ENCODE data around the gene ADSS1. TPM values are rescaled to one million over a fixed set of nuclear protein-coding genes. Genes with fewer than 3 reads are reported as not detected.

The ADSS1 gene
- total and polyA plus RNA-seq, 4 donors, result 5.3 to 9.3 (median 7.1) TPM

DNA sequence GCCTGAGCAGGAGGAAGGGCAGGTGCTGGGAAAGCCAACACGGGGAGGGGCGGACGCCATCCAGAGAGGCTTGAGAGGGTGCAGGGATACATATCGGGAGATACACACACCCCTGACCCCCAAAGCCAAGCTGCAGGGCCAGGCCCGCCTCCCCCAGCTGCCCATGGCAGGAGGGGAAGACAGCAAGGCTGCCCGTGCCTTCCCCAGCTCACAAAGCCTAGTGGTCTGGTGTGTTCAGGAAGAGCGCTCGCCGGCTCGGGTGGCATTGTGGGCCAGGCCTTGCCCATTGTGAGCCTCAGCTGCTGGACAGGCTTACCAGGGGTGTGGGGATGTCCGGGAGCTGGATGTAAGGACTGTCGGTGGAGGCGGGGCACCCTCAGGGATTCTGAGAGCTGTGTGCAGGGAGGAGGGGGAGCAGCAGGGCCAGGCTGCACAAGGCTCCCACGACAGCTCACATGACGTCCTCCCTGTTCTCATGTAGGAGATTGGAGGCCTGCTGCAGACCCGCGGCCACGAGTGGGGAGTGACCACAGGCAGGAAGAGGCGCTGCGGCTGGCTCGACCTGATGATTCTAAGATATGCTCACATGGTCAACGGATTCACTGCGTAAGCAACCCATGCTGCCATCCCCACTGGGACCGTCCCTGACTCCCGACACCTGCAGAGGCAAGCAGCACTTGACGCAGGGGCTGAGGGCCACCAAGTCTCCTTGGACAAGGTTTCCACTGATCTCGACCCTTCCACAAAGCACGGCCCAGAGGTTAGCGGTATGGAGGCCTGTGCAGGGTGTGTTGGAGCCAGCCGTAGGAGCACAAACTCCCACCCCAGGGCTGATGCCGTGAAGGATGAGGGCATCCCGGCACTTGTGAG, 18.8 kb downstream of the ADSS1 start:
- ATAC-seq (ENCODE audit: insufficient read depth, low FRiP score) (no peak), DNase-seq (no peak)
- 92 to 93% methylated on average over 32 of the region's 32 CpGs for WGBS, 2 donors
- no peaks in the 10 kb centered on the region for H3K27me3 ChIP-seq (ENCODE audit: control insufficient read depth in 3 of 3, insufficient read depth in 3 of 3, low read length in 2 of 3)
- no peak overlapping the region for H3K4me3 ChIP-seq
- TF ChIP-seq, protein P1, sequence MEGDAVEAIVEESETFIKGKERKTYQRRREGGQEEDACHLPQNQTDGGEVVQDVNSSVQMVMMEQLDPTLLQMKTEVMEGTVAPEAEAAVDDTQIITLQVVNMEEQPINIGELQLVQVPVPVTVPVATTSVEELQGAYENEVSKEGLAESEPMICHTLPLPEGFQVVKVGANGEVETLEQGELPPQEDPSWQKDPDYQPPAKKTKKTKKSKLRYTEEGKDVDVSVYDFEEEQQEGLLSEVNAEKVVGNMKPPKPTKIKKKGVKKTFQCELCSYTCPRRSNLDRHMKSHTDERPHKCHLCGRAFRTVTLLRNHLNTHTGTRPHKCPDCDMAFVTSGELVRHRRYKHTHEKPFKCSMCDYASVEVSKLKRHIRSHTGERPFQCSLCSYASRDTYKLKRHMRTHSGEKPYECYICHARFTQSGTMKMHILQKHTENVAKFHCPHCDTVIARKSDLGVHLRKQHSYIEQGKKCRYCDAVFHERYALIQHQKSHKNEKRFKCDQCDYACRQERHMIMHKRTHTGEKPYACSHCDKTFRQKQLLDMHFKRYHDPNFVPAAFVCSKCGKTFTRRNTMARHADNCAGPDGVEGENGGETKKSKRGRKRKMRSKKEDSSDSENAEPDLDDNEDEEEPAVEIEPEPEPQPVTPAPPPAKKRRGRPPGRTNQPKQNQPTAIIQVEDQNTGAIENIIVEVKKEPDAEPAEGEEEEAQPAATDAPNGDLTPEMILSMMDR (IDR thresholded peaks at IDR 0.05; ENCODE audit: control extremely low read depth, extremely low read depth), result no peak
- no peak overlapping the region for H3K27ac ChIP-seq (ENCODE audit: low read depth in 1 of 2, low read length in 1 of 2)
- no peaks in the 10 kb centered on the region for H3K9me3 ChIP-seq (ENCODE audit: control insufficient read depth in 4 of 4, insufficient read depth in 3 of 4, low read length in 3 of 4)
- H3K4me1 ChIP-seq (ENCODE audit: control insufficient read depth in 5 of 5, insufficient read depth in 5 of 5, low read length in 5 of 5), result peaks cover 0 to 27% (median 22%) of the 10 kb centered on the region in 5 donors
- H3K36me3 ChIP-seq (ENCODE audit: control insufficient read depth in 4 of 4, insufficient read depth in 4 of 4, low read length in 4 of 4), result peaks cover 0 to 4% (median 2%) of the 10 kb centered on the region in 4 donors
- H3K9ac ChIP-seq (ENCODE audit: insufficient read depth in 1 of 2, low read length in 2 of 2), result no peak overlapping the region

DNA sequence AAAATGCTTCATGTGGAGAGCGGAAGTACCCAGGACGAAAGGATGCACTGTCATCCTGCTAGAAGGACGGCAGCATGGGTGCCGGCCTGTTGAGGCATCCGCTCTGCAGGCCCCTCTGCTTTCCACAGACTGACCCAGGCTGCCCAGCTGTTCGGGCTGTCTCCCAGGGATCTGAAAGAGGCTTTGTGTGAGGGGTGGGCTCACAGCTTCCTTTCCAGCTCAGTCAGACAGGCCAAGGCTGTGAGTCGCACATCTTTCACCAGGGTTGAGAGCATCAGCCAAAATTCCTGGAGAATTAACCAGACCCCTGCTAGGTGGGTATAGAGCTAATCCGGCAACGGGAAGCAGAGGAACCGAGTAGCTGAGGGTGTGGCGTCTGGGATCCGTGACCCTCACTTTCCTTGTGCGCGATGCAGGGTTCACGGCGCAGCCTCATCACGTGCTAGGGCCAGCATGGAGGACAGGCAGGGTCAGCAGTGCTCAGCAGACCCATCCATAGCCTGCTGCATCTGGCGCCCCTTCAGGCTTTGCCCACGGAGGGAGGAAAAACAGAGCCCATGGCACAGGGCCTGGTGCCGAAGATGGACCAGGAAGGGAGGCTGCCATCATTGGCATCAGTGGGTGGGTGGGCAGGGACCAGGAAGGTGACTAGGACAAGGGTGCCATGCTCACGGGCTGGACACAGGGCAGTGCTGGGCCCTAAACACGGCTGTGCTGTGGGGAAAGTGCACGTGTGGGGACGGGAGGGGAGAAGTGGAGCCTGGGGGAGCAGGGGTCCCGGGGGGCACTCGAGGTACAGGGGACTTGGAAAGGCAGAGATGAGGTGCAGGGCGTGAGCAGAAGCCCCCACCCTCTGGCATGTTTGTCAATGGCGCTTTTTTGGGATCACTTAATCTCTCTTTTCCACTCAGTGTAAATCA, 19.7 kb downstream of the ADSS1 start:
- Histone ChIP-seq H3K27ac (ENCODE audit: low read depth in 1 of 2, low read length in 1 of 2) (no peak overlapping the region), H3K36me3 (ENCODE audit: control insufficient read depth in 4 of 4, insufficient read depth in 4 of 4, low read length in 4 of 4) (peaks cover 0 to 4% (median 2%) of the 10 kb centered on the region in 4 donors), H3K9ac (ENCODE audit: insufficient read depth in 1 of 2, low read length in 2 of 2) (no peak overlapping the region), H3K4me3 (no peak overlapping the region), H3K27me3 (ENCODE audit: control insufficient read depth in 3 of 3, insufficient read depth in 3 of 3, low read length in 2 of 3) (no peaks in the 10 kb centered on the region), H3K9me3 (ENCODE audit: control insufficient read depth in 4 of 4, insufficient read depth in 3 of 4, low read length in 3 of 4) (no peaks in the 10 kb centered on the region), H3K4me1 (ENCODE audit: control insufficient read depth in 5 of 5, insufficient read depth in 5 of 5, low read length in 5 of 5) (peaks cover 0 to 36% (median 24%) of the 10 kb centered on the region in 5 donors)
- WGBS, 2 donors, result 89 to 91% methylated on average over 28 of the region's 28 CpGs
- DNase-seq, result no peak
- TF ChIP-seq, protein P1 (IDR thresholded peaks at IDR 0.05; ENCODE audit: control extremely low read depth, extremely low read depth), result no peak
- no peak for ATAC-seq (ENCODE audit: insufficient read depth, low FRiP score)

DNA sequence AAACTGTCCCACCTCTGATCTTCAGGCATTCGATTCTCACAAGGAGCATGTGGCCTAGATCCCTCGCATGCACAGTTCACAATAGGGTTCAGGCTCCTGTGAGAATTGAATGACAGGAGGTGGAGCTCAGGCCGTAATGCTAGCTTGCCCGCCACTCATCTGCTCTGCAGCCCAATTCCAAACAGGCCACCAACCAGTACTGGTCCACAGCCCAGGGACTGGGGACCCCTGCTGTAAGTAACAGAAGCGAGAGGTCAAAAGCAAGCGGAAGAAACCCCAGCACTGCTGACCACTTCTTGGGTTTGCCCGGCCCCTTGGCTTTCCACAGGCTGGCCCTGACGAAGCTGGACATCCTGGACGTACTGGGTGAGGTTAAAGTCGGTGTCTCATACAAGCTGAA, 20.5 kb downstream of the ADSS1 start:
- peaks cover 0 to 4% (median 2%) of the 10 kb centered on the region in 4 donors for H3K36me3 ChIP-seq (ENCODE audit: control insufficient read depth in 4 of 4, insufficient read depth in 4 of 4, low read length in 4 of 4)
- H3K27me3 ChIP-seq (ENCODE audit: control insufficient read depth in 3 of 3, insufficient read depth in 3 of 3, low read length in 2 of 3), result no peaks in the 10 kb centered on the region
- TF ChIP-seq, protein P1 (IDR thresholded peaks at IDR 0.05; ENCODE audit: control extremely low read depth, extremely low read depth), result no peak
- 95% methylated on average over 10 of the region's 10 CpGs for WGBS, 2 donors
- H3K4me1 ChIP-seq (ENCODE audit: control insufficient read depth in 5 of 5, insufficient read depth in 5 of 5, low read length in 5 of 5), result peaks cover 0 to 43% (median 24%) of the 10 kb centered on the region in 5 donors
- H3K4me3 ChIP-seq, result no peak overlapping the region
- no peak overlapping the region for H3K9ac ChIP-seq (ENCODE audit: insufficient read depth in 1 of 2, low read length in 2 of 2)
- no peaks in the 10 kb centered on the region for H3K9me3 ChIP-seq (ENCODE audit: control insufficient read depth in 4 of 4, insufficient read depth in 3 of 4, low read length in 3 of 4)
- DNase-seq (no peak), ATAC-seq (ENCODE audit: insufficient read depth, low FRiP score) (no peak)
- H3K27ac ChIP-seq (ENCODE audit: low read depth in 1 of 2, low read length in 1 of 2), result no peak overlapping the region

Measured in lung (tissue), 12 donors.